Measurements from ENCODE around the gene RALGDS.

RALGDS gene

DNA sequence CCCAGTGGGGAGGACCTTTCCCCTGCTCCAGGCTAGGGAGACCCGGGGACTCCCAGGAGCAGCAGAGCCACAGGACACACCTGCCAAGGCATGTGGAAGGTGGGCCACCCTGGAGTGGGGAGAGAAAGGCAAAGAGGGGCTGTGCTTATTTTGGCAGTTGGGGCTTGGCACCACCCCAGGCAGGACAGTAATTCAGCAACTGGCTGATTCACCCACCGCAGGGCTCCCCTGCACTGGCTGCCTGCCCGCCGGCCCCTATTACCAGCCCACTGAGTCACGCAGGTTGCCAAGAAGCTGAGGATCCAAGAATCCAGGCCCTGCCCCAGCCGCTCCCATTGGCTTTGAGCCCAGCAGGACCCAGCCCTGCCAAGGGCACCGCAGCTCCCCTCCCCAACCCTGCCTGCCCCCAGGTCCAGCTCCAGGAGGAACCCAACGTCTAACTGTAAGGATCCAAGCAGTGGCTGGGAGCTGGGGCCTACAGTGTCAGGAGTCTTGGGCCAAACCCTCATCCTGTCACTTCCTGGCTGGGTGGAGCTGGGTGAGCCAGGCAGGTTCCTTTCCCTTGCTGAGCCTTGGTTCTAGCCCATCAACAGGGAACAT, 14.2 kb upstream of the RALGDS start (continued):
- TF ChIP-seq, protein P1, sequence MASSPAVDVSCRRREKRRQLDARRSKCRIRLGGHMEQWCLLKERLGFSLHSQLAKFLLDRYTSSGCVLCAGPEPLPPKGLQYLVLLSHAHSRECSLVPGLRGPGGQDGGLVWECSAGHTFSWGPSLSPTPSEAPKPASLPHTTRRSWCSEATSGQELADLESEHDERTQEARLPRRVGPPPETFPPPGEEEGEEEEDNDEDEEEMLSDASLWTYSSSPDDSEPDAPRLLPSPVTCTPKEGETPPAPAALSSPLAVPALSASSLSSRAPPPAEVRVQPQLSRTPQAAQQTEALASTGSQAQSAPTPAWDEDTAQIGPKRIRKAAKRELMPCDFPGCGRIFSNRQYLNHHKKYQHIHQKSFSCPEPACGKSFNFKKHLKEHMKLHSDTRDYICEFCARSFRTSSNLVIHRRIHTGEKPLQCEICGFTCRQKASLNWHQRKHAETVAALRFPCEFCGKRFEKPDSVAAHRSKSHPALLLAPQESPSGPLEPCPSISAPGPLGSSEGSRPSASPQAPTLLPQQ (tag by site-specific recombination; IDR thresholded peaks at IDR 0.05): 0 out of 2 replicates have a peak, but pooled peaks have one; percentile 14
- TF ChIP-seq, protein P2, sequence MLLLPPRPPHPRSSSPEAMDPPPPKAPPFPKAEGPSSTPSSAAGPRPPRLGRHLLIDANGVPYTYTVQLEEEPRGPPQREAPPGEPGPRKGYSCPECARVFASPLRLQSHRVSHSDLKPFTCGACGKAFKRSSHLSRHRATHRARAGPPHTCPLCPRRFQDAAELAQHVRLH (tag by site-specific recombination; IDR thresholded peaks at IDR 0.05): no peak
- TF ChIP-seq ZNF239 (tag by site-specific recombination; IDR thresholded peaks at IDR 0.05): no peak
- no peak for TF ChIP-seq ZNF324 (tag by site-specific recombination; IDR thresholded peaks at IDR 0.05)
- no peak for TF ChIP-seq ZNF155 (tag by site-specific recombination; IDR thresholded peaks at IDR 0.05)
- TF ChIP-seq KLF9 (tag by site-specific recombination; IDR thresholded peaks at IDR 0.05; ENCODE audit: low read depth): no peak
- 0 out of 2 replicates have a peak, but pooled peaks have one; percentile 55 for TF ChIP-seq ZBTB48 (tag by site-specific recombination; IDR thresholded peaks at IDR 0.05)
- TF ChIP-seq ZNF747 (tag by site-specific recombination; IDR thresholded peaks at IDR 0.05): no peak
- no peak for TF ChIP-seq ZNF248 (tag by site-specific recombination; IDR thresholded peaks at IDR 0.05)
- no peak for TF ChIP-seq ZNF223 (tag by site-specific recombination; IDR thresholded peaks at IDR 0.05)
- TF ChIP-seq SCRT2 (tag by site-specific recombination; IDR thresholded peaks at IDR 0.05): no peak
- no peak for TF ChIP-seq ZNF529 (tag by site-specific recombination; IDR thresholded peaks at IDR 0.05; ENCODE audit: insufficient replicate concordance)
- peak; percentile 81 for TF ChIP-seq ZIC2 (tag by site-specific recombination; IDR thresholded peaks at IDR 0.05)
- no peak for TF ChIP-seq ZNF391 (tag by site-specific recombination; IDR thresholded peaks at IDR 0.05; ENCODE audit: borderline replicate concordance, low read depth)
- TF ChIP-seq, protein P3, sequence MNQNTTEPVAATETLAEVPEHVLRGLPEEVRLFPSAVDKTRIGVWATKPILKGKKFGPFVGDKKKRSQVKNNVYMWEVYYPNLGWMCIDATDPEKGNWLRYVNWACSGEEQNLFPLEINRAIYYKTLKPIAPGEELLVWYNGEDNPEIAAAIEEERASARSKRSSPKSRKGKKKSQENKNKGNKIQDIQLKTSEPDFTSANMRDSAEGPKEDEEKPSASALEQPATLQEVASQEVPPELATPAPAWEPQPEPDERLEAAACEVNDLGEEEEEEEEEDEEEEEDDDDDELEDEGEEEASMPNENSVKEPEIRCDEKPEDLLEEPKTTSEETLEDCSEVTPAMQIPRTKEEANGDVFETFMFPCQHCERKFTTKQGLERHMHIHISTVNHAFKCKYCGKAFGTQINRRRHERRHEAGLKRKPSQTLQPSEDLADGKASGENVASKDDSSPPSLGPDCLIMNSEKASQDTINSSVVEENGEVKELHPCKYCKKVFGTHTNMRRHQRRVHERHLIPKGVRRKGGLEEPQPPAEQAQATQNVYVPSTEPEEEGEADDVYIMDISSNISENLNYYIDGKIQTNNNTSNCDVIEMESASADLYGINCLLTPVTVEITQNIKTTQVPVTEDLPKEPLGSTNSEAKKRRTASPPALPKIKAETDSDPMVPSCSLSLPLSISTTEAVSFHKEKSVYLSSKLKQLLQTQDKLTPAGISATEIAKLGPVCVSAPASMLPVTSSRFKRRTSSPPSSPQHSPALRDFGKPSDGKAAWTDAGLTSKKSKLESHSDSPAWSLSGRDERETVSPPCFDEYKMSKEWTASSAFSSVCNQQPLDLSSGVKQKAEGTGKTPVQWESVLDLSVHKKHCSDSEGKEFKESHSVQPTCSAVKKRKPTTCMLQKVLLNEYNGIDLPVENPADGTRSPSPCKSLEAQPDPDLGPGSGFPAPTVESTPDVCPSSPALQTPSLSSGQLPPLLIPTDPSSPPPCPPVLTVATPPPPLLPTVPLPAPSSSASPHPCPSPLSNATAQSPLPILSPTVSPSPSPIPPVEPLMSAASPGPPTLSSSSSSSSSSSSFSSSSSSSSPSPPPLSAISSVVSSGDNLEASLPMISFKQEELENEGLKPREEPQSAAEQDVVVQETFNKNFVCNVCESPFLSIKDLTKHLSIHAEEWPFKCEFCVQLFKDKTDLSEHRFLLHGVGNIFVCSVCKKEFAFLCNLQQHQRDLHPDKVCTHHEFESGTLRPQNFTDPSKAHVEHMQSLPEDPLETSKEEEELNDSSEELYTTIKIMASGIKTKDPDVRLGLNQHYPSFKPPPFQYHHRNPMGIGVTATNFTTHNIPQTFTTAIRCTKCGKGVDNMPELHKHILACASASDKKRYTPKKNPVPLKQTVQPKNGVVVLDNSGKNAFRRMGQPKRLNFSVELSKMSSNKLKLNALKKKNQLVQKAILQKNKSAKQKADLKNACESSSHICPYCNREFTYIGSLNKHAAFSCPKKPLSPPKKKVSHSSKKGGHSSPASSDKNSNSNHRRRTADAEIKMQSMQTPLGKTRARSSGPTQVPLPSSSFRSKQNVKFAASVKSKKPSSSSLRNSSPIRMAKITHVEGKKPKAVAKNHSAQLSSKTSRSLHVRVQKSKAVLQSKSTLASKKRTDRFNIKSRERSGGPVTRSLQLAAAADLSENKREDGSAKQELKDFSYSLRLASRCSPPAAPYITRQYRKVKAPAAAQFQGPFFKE (tag by site-specific recombination; IDR thresholded peaks at IDR 0.05; ENCODE audit: borderline replicate concordance): no peak
- TF ChIP-seq ZNF544 (tag by site-specific recombination; IDR thresholded peaks at IDR 0.05): no peak
- TF ChIP-seq, protein P4, sequence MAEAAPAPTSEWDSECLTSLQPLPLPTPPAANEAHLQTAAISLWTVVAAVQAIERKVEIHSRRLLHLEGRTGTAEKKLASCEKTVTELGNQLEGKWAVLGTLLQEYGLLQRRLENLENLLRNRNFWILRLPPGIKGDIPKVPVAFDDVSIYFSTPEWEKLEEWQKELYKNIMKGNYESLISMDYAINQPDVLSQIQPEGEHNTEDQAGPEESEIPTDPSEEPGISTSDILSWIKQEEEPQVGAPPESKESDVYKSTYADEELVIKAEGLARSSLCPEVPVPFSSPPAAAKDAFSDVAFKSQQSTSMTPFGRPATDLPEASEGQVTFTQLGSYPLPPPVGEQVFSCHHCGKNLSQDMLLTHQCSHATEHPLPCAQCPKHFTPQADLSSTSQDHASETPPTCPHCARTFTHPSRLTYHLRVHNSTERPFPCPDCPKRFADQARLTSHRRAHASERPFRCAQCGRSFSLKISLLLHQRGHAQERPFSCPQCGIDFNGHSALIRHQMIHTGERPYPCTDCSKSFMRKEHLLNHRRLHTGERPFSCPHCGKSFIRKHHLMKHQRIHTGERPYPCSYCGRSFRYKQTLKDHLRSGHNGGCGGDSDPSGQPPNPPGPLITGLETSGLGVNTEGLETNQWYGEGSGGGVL (tag by site-specific recombination; IDR thresholded peaks at IDR 0.05): peak; percentile 45; the same call in 1 of the 2 replicates
- no peak for TF ChIP-seq ZNF140 (tag by site-specific recombination; IDR thresholded peaks at IDR 0.05)
- TF ChIP-seq SETDB1 (IDR thresholded peaks at IDR 0.05; ENCODE audit: insufficient read length, low read length): no peak
- TF ChIP-seq, protein P5, sequence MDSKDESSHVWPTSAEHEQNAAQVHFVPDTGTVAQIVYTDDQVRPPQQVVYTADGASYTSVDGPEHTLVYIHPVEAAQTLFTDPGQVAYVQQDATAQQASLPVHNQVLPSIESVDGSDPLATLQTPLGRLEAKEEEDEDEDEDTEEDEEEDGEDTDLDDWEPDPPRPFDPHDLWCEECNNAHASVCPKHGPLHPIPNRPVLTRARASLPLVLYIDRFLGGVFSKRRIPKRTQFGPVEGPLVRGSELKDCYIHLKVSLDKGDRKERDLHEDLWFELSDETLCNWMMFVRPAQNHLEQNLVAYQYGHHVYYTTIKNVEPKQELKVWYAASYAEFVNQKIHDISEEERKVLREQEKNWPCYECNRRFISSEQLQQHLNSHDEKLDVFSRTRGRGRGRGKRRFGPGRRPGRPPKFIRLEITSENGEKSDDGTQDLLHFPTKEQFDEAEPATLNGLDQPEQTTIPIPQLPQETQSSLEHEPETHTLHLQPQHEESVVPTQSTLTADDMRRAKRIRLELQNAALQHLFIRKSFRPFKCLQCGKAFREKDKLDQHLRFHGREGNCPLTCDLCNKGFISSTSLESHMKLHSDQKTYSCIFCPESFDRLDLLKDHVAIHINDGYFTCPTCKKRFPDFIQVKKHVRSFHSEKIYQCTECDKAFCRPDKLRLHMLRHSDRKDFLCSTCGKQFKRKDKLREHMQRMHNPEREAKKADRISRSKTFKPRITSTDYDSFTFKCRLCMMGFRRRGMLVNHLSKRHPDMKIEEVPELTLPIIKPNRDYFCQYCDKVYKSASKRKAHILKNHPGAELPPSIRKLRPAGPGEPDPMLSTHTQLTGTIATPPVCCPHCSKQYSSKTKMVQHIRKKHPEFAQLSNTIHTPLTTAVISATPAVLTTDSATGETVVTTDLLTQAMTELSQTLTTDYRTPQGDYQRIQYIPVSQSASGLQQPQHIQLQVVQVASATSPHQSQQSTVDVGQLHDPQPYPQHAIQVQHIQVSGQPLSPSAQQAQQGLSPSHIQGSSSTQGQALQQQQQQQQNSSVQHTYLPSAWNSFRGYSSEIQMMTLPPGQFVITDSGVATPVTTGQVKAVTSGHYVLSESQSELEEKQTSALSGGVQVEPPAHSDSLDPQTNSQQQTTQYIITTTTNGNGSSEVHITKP (tag by site-specific recombination; IDR thresholded peaks at IDR 0.05): peak; percentile 57
- TF ChIP-seq, protein P6, sequence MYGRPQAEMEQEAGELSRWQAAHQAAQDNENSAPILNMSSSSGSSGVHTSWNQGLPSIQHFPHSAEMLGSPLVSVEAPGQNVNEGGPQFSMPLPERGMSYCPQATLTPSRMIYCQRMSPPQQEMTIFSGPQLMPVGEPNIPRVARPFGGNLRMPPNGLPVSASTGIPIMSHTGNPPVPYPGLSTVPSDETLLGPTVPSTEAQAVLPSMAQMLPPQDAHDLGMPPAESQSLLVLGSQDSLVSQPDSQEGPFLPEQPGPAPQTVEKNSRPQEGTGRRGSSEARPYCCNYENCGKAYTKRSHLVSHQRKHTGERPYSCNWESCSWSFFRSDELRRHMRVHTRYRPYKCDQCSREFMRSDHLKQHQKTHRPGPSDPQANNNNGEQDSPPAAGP (tag by site-specific recombination; IDR thresholded peaks at IDR 0.05): peak; percentile 69
- no peak for TF ChIP-seq KLF10 (tag by site-specific recombination; IDR thresholded peaks at IDR 0.05)
- TF ChIP-seq KLF1 (tag by site-specific recombination; IDR thresholded peaks at IDR 0.05): peak; percentile 87
- no peak for TF ChIP-seq OVOL3 (tag by site-specific recombination; IDR thresholded peaks at IDR 0.05)
